Neural cell (in vitro differentiated cells): Measurements from ENCODE around the gene LTBP1. TPM values are rescaled to one million over a fixed set of nuclear protein-coding genes. Genes with fewer than 3 reads are reported as not detected.

Source experiments
- H2AFZ ChIP-seq: fragments of 200-600, 300-800 bp; sonication (generic), shearing (Covaris generic); 2 replicates; pipeline ENCODE4 v1.6.0; 2014; ENCODE audit warnings: low read depth, mild to moderate bottlenecking, antibody characterized with exemption, low read length, moderate library complexity
- H3F3A ChIP-seq: fragments of 200-600 bp; shearing (Covaris generic); 2 replicates; pipeline ENCODE4 v1.6.1; 2016; ENCODE audit warnings: mild to moderate bottlenecking, moderate library complexity, mixed read lengths, antibody characterized with exemption, low read length; ENCODE audit not compliant: insufficient read depth, poor library complexity, severe bottlenecking
- H3K27ac ChIP-seq: fragments of 200-600, 300-800 bp; sonication (generic), shearing (Covaris generic); 2 replicates; pipeline ENCODE4 v1.5.1; 2014; ENCODE audit warnings: mild to moderate bottlenecking, low read length, moderate library complexity
- H3K27me3 ChIP-seq: fragments of 300-800, 200-600 bp; sonication (generic), shearing (Covaris generic); 2 replicates; pipeline ENCODE4 v1.6.0; 2014; ENCODE audit warnings: mild to moderate bottlenecking, low read depth, low read length, moderate library complexity; ENCODE audit not compliant: insufficient read depth
- H3K36me3 ChIP-seq: fragments of 300-800, 200-600 bp; sonication (generic), shearing (Covaris generic); 2 replicates; pipeline ENCODE4 v1.5.1; 2014; ENCODE audit warnings: mild to moderate bottlenecking, antibody characterized with exemption, low read length, moderate library complexity; ENCODE audit not compliant: insufficient read depth
- H3K4me2 ChIP-seq: fragments of 300-800, 200-600 bp; sonication (generic), shearing (Covaris generic); 2 replicates; pipeline ENCODE4 v1.6.0; 2014; ENCODE audit warnings: mild to moderate bottlenecking, low read length
- H3K4me3 ChIP-seq: fragments of 300-800, 200-600 bp; sonication (generic), shearing (Covaris generic); 2 replicates; pipeline ENCODE4 v1.5.1; 2014; ENCODE audit warnings: mild to moderate bottlenecking, low read length, moderate library complexity
- H3K79me2 ChIP-seq: fragments of 200-600 bp; shearing (Covaris generic); replicated peaks from 2 replicates; pipeline ENCODE4 v1.6.0; 2014; ENCODE audit warnings: mild to moderate bottlenecking, low read length, moderate library complexity; ENCODE audit not compliant: insufficient read depth
- H3K9ac ChIP-seq: fragments of 300-800, 200-600 bp; sonication (generic), shearing (Covaris generic); 2 replicates; pipeline ENCODE4 v1.6.1; 2016; ENCODE audit warnings: mild to moderate bottlenecking, low read length, mixed read lengths
- H3K9me2 ChIP-seq: fragments of 200-600 bp; shearing (Covaris generic); 2 replicates; pipeline ENCODE4 v1.6.1; 2016; ENCODE audit warnings: mild to moderate bottlenecking, low read length, mixed read lengths; ENCODE audit not compliant: insufficient read depth
- H3K9me3 ChIP-seq: fragments of 200-600, 300-800 bp; sonication (generic), shearing (Covaris generic); 2 replicates; pipeline ENCODE4 v1.6.1; 2016; ENCODE audit warnings: mild to moderate bottlenecking, mixed run types, low read length, moderate library complexity, mixed read lengths
- H4K20me1 ChIP-seq: fragments of 200-600 bp; shearing (Covaris generic); 2 replicates; pipeline ENCODE4 v1.6.1; 2016; ENCODE audit warnings: mild to moderate bottlenecking, mixed run types; ENCODE audit not compliant: insufficient read depth
- EP300 ChIP-seq: fragments of 450-650 bp; conservative IDR thresholded peaks from 2 replicates; pipeline ENCODE4 v1.6.1; 2014; ENCODE audit warnings: antibody characterized with exemption, mild to moderate bottlenecking, moderate library complexity; ENCODE audit not compliant: poor library complexity, severe bottlenecking
- EZH2 ChIP-seq: fragments of 200-600, 300-800 bp; shearing (Covaris generic), sonication (generic); IDR thresholded peaks from 2 replicates; pipeline ENCODE4 v1.6.1; 2014; ENCODE audit warnings: antibody characterized with exemption, low read length, borderline replicate concordance, mild to moderate bottlenecking; ENCODE audit not compliant: insufficient read depth, poor library complexity, severe bottlenecking
- MXI1 ChIP-seq: fragments of 450-650 bp; conservative IDR thresholded peaks from 2 replicates; pipeline ENCODE4 v1.6.1; 2014; ENCODE audit warnings: antibody characterized with exemption, mild to moderate bottlenecking; ENCODE audit not compliant: poor library complexity, severe bottlenecking
- POLR2AphosphoS5 ChIP-seq: IDR thresholded peaks from 2 replicates; pipeline ENCODE4 v1.6.1; 2012
- RAD21 ChIP-seq: fragments of 450-650 bp; conservative IDR thresholded peaks from 2 replicates; pipeline ENCODE4 v1.6.1; 2014; ENCODE audit warnings: antibody characterized with exemption, mild to moderate bottlenecking, moderate library complexity
- REST ChIP-seq: IDR thresholded peaks from 2 replicates; pipeline ENCODE4 v1.6.1; 2012; ENCODE audit warnings: borderline replicate concordance
- SMC3 ChIP-seq: fragments of 450-650 bp; conservative IDR thresholded peaks from 2 replicates; pipeline ENCODE4 v1.6.1; 2014; ENCODE audit warnings: antibody characterized with exemption, mild to moderate bottlenecking, moderate library complexity; ENCODE audit not compliant: poor library complexity
- TAF1 ChIP-seq: IDR thresholded peaks from 2 replicates; pipeline ENCODE4 v1.6.1; 2012; ENCODE audit warnings: low read depth
- polyA plus RNA-seq: library from polyadenylated mRNA; depleted of rRNA; stranded (reverse); fragments of >200 nt; gene quantifications from 2 replicates; pipeline ENCODE4 v1.2.3, GENCODE V29; 2014
- TF ChIP-seq, protein P1 (sequence below): fragments of 450-650 bp; IDR thresholded peaks from 2 replicates; pipeline ENCODE4 v1.5.1; 2014; ENCODE audit warnings: antibody characterized with exemption, mild to moderate bottlenecking, moderate library complexity; ENCODE audit not compliant: poor library complexity, severe bottlenecking

The LTBP1 gene
- polyA plus RNA-seq, 1 donor from 2014 or later, result 1.8 TPM

DNA sequence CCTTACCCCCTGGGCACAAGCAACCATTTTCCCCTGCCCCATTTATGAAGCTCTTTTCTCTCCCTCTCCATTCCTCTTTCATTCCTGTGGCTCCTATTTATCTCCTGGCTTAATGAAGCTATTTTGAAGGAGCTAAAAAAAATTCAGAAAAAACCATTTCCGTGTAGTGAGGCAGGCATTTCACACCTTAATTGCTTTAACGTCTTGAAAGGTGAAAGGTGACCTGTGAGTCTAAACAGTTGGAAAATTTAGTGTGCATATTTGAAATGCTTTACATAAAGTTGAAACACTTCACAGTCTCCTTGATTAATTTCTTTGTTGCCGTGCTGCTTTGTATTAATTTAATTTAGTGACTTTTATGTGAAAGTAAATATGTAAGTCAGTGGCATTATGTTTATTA, 83.6 kb downstream of the LTBP1 start:
- Histone ChIP-seq H3K36me3 (no peaks in the 10 kb centered on the region), H3K4me2 (no peak overlapping the region), H3K27ac (no peak overlapping the region), H4K20me1 (no peaks in the 10 kb centered on the region), H3F3A (no peaks in the 10 kb centered on the region), H3K9me2 (no peaks in the 10 kb centered on the region), H3K27me3 (no peaks in the 10 kb centered on the region), H3K4me3 (no peak overlapping the region), H2AFZ (no peak overlapping the region), H3K79me2 (no peaks in the 10 kb centered on the region), H3K9ac (no peak overlapping the region), H3K9me3 (no peaks in the 10 kb centered on the region)
- TF ChIP-seq POLR2AphosphoS5 (no peak), EP300 (no peak), RAD21 (no peak), TAF1 (no peak)

DNA sequence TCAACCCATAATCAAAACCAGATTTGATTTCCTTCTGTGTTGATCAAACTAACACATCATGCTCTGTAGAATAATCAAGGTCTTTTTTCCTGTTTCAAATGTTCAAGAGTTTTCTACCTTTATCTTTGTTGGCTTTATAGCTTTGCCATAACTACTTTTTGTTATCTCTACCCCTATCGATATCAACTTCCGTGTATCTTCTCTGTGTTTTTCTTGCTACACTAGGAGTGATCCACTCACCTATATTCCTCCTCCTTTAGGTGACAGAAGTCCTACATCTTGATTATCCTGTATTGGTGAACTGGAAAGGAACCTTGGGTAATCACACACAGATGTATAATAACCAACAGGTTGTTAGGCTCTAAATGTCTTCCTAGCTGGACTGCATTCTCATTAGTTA, 85.5 kb downstream of the LTBP1 start:
- Histone ChIP-seq H3K9ac (no peak overlapping the region), H2AFZ (no peak overlapping the region), H4K20me1 (no peaks in the 10 kb centered on the region), H3K9me3 (no peaks in the 10 kb centered on the region), H3K79me2 (no peaks in the 10 kb centered on the region), H3K27me3 (no peaks in the 10 kb centered on the region), H3K4me2 (no peak overlapping the region), H3F3A (no peaks in the 10 kb centered on the region), H3K4me3 (no peak overlapping the region), H3K36me3 (no peaks in the 10 kb centered on the region), H3K9me2 (no peaks in the 10 kb centered on the region), H3K27ac (no peak overlapping the region)
- TF ChIP-seq EP300 (no peak), REST (no peak), RAD21 (no peak)
- TF ChIP-seq, protein P1, sequence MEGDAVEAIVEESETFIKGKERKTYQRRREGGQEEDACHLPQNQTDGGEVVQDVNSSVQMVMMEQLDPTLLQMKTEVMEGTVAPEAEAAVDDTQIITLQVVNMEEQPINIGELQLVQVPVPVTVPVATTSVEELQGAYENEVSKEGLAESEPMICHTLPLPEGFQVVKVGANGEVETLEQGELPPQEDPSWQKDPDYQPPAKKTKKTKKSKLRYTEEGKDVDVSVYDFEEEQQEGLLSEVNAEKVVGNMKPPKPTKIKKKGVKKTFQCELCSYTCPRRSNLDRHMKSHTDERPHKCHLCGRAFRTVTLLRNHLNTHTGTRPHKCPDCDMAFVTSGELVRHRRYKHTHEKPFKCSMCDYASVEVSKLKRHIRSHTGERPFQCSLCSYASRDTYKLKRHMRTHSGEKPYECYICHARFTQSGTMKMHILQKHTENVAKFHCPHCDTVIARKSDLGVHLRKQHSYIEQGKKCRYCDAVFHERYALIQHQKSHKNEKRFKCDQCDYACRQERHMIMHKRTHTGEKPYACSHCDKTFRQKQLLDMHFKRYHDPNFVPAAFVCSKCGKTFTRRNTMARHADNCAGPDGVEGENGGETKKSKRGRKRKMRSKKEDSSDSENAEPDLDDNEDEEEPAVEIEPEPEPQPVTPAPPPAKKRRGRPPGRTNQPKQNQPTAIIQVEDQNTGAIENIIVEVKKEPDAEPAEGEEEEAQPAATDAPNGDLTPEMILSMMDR, result no peak

DNA sequence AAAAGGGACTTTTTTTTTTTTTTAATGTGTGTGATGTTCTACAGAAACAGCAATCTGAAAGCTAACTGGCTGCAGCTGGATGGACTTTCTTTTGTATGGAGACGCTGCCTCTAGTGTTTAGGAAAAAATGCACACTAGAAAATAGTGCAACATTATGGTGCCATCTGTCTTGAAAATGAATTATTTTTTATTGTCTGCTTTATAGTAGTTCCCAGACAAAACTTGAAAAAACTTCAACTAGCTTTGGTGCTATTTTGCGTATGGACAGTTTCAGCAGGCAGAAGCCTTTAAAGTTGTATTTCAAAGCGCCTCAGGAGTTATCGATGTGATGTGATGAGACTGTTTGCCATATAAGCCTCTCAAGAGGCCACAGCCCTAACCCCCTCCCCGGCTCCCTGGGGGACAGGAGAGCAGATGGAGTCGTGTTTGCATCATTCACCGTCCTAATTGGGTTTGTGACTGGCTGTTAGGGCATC, 86.9 kb downstream of the LTBP1 start:
- peak; percentile 70 for TF ChIP-seq RAD21
- no peak for TF ChIP-seq POLR2AphosphoS5
- TF ChIP-seq SMC3, result peak; percentile 58
- TF ChIP-seq MXI1, result no peak
- TF ChIP-seq EP300, result no peak
- TF ChIP-seq EZH2, result no peak
- TF ChIP-seq, protein P1, result peak; percentile 75
- no peak for TF ChIP-seq REST
- no peak for TF ChIP-seq TAF1
- Histone ChIP-seq H4K20me1 (no peaks in the 10 kb centered on the region), H3K36me3 (no peaks in the 10 kb centered on the region), H3K27me3 (no peaks in the 10 kb centered on the region), H2AFZ (no peak overlapping the region), H3K79me2 (no peaks in the 10 kb centered on the region), H3K4me2 (no peak overlapping the region), H3K9me3 (no peaks in the 10 kb centered on the region), H3F3A (no peaks in the 10 kb centered on the region), H3K4me3 (no peak overlapping the region), H3K27ac (no peak overlapping the region), H3K9ac (no peak overlapping the region), H3K9me2 (no peaks in the 10 kb centered on the region)
